ENCODE results near the gene IRS1.

IRS1 gene

DNA sequence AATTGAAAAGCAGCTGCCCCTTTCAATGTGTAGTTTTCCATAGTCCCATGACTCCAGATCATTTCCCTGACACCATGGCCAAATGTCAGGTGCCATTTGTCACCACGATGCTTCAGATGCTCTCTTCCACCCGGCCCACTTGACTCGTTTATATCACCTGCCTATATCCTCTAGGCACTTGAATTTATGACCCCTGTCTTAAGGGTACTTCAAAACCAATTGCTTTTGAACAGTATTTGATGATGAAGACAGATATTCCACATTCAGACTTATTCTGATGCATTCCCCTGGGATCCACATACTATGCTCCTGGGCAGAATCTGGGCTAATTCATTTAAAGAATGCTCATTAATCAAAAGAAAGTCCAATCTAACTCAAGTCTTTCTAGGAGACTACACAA is 19.3 kb upstream of the IRS1 start:
- no peak overlapping the region for H3K4me3 ChIP-seq (ENCODE audit: low read depth, low read length)
- TF ChIP-seq, protein P1, sequence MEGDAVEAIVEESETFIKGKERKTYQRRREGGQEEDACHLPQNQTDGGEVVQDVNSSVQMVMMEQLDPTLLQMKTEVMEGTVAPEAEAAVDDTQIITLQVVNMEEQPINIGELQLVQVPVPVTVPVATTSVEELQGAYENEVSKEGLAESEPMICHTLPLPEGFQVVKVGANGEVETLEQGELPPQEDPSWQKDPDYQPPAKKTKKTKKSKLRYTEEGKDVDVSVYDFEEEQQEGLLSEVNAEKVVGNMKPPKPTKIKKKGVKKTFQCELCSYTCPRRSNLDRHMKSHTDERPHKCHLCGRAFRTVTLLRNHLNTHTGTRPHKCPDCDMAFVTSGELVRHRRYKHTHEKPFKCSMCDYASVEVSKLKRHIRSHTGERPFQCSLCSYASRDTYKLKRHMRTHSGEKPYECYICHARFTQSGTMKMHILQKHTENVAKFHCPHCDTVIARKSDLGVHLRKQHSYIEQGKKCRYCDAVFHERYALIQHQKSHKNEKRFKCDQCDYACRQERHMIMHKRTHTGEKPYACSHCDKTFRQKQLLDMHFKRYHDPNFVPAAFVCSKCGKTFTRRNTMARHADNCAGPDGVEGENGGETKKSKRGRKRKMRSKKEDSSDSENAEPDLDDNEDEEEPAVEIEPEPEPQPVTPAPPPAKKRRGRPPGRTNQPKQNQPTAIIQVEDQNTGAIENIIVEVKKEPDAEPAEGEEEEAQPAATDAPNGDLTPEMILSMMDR (IDR thresholded peaks at IDR 0.05; ENCODE audit: borderline replicate concordance, insufficient read depth, low read depth, low read length) = no peak

DNA sequence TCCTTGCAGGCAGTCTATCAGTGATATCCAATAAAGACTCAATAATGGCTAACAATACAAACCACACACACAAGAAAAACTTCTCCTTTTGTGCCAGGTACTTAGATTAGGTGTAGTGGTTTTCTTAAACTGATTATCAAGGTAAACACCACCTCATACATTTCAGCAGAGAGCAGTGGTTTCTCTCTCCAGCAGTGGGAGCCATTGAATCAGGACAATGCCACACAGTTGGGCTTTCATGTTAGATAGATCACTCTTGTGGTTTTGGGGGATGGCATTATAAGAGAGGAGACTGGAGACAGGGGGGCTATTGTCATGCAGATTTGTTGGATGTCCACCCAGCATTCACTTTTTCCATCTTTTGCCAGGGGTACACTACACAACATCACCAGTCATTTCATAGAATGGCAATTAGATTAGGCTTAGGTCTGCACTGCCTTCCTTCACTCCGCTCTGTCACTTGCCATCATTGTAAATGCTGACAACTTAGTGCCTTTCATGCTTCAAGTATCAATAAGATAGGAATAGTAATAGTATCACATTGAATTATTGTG is 13.6 kb upstream of the IRS1 start:
- H3K4me3 ChIP-seq (ENCODE audit: low read depth, low read length) = no peak overlapping the region
- TF ChIP-seq, protein P1 (IDR thresholded peaks at IDR 0.05; ENCODE audit: borderline replicate concordance, insufficient read depth, low read depth, low read length) = peak; percentile 66

DNA sequence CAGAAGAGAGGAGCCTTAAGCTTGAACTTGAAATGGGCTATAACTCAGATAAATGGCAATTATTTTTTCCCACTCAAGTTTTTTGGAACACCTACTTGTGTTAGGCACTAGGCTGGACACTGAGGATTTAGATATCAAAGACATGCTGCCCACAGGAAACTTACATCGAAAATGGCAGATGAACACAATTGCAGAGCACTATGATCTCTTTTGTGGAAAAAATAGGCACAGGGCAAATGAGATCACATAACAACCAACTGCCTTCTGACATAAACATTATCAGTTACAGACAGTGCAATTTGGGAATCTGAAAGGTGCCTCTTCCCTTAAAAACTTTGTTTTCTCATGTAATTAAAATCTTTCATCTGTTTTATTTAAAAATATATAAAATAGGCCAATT is 3.8 kb upstream of the IRS1 start:
- no peak overlapping the region for H3K4me3 ChIP-seq (ENCODE audit: low read depth, low read length)
- TF ChIP-seq, protein P1 (IDR thresholded peaks at IDR 0.05; ENCODE audit: borderline replicate concordance, insufficient read depth, low read depth, low read length) = no peak

DNA sequence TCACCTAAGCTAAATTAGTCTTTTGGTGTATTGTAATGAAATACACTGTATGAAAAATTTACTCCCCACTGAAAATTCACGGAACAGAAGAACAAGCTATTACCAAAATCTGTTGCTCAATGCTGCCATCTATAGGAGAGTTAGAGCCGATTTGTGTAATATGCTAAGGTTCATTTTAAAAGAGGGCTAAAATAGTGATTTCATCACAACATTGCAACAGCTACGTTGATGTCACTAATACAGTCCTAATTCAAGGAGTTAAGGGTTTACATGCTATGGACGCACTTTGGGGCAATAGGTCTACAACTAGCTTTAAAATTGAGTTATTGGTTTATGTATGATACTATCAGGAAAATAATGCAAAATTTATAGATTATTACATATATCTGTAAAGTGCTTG is 3.0 kb upstream of the IRS1 start:
- TF ChIP-seq, protein P1 (IDR thresholded peaks at IDR 0.05; ENCODE audit: borderline replicate concordance, insufficient read depth, low read depth, low read length) = peak; percentile 50; the same call in 1 of the 2 replicates
- H3K4me3 ChIP-seq (ENCODE audit: low read depth, low read length) = no peak overlapping the region

DNA sequence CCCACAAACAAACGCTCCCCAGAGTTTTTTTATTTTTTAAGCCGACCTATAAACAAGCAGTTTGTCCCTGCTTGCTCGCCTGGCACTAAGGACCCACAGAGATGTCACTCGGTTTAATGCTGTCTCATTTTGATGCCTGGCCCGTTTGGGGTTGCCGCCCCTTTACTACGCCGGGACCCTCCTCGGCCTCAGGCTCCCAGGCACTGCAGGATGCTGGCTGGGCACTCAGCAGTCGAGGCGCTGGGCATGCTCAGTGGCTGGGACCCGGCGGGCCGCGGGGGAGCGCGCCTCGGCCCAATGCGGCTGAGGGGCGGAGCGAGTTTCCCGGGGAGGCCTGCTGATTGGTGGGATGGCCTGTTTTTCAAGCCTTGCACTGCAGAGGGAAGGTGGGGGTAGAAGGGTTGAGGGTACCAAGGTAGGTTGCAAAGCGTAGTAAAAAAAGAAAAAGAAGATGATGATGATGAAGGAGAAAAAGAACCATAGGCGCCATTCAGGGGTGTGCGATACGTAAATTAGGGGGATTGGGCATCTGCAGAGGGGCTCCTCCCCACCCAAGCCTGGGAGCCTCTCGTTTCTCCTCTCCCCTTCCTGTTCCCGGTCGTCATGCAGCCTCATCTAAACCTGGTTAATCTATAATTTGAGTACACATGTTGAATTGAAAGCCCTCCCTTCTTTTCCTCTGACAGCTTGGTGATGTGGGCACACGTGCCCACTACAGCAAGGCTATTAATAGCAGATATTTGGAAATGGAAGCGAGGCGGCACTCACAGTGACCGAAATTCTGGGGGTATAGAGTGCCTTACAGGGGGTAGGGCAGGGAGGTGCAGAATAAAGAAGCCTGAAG is 1.5 kb upstream of the IRS1 start:
- H3K4me3 ChIP-seq (ENCODE audit: low read depth, low read length) = peak overlapping the region; percentile 36

DNA sequence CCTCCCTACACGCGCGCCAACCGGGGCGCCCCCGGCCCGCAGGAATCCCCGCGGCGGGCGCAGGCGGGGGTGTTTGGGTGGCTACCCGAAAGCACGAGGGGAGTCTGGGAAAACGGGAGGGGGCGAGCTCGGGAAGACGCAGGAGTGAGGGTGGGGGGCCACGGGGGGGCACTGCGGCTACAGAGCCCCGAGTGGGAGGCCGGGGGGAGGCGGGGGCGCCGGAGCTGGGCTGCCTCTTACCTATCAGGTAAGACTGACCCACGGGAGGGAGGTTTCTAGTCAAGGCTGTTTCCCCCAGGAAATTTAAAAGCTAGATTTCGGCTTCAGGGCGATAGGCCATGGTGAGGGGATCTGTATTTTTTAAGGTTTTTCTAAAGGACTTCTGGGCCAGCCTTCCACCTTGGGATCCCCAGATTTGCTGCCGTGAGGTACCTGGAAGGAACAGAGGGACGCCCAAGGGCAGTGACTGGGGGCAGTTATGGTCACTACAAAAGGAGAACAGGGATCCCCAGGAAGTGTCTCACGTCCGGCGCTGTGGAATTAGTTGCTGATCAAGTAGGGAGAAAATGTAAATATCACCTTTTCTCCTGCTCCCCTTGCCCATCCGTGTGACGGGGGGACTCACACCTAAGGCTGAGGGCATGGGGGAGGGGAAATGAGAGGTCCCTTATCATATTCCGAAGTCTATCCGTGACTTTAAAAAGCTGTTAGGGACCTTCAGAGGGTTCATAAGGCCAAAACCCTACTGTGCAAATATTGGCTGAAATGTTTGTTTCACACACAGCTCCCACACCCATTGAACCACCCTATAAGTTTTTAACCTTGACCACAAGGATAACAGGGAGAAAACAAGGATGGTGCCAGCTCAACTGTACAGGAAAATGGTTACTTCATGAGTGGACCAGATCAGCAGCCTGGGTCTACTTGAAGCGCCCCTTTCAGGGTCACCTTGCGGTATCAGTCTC is 638 bp upstream of the IRS1 start:
- TF ChIP-seq, protein P1 (IDR thresholded peaks at IDR 0.05; ENCODE audit: borderline replicate concordance, insufficient read depth, low read depth, low read length) = no peak
- peak overlapping the region; percentile 58 for H3K4me3 ChIP-seq (ENCODE audit: low read depth, low read length)

More for the DNA sequence above, 1.5 kb upstream of the IRS1 start:
- TF ChIP-seq, protein P1 (IDR thresholded peaks at IDR 0.05; ENCODE audit: borderline replicate concordance, insufficient read depth, low read depth, low read length) = no peak
